Mesendoderm (in vitro differentiated cells): ENCODE data around the gene PSMG1.
"Not testable (repeated sequence)": the region's sequence is repeated elsewhere in the genome, so short reads cannot be mapped to it uniquely, and the experiment has no call there.

ENCODE experiments used
- DNase-seq: peaks from one replicate; pipeline ENCODE4 v3.0.0; 2013
- H2AK5ac ChIP-seq: 2 replicates; pipeline ENCODE4 v1.6.1; 2013; ENCODE audit warnings: low read length, inconsistent platforms
- H2BK120ac ChIP-seq: 2 replicates; pipeline ENCODE4 v1.6.1; 2013; ENCODE audit warnings: low read depth, mild to moderate bottlenecking, low read length, moderate library complexity, mixed read lengths
- H2BK15ac ChIP-seq: replicated peaks from 2 replicates; pipeline ENCODE4 v1.6.1; 2013; ENCODE audit warnings: low read depth, mild to moderate bottlenecking, moderate library complexity
- H2BK5ac ChIP-seq: 2 replicates; pipeline ENCODE4 v1.6.1; 2013; ENCODE audit warnings: low read length, inconsistent platforms
- H3K18ac ChIP-seq: 2 replicates; pipeline ENCODE4 v1.6.1; 2013; ENCODE audit warnings: mild to moderate bottlenecking, low read length, mixed read lengths
- H3K23ac ChIP-seq: one replicate; pipeline ENCODE4 v1.6.1; 2013; ENCODE audit warnings: low read length
- H3K27ac ChIP-seq: 2 replicates; pipeline ENCODE4 v1.5.1; 2013; ENCODE audit warnings: low read depth, mild to moderate bottlenecking, inconsistent platforms, low read length, moderate library complexity
- H3K27me3 ChIP-seq: 2 replicates; pipeline ENCODE4 v1.6.1; 2013; ENCODE audit warnings: low read length, control low read depth, mild to moderate bottlenecking, inconsistent platforms; ENCODE audit not compliant: insufficient read depth, poor library complexity
- H3K36me3 ChIP-seq: 2 replicates; pipeline ENCODE4 v1.6.1; 2013; ENCODE audit warnings: low read length, inconsistent platforms; ENCODE audit not compliant: control insufficient read depth, insufficient read depth
- H3K4ac ChIP-seq: one replicate; pipeline ENCODE4 v1.6.1; 2013; ENCODE audit warnings: low read depth, mild to moderate bottlenecking, low read length, moderate library complexity
- H3K4me1 ChIP-seq: 2 replicates; pipeline ENCODE4 v1.6.1; 2013; ENCODE audit warnings: low read depth, low read length, inconsistent platforms; ENCODE audit not compliant: control insufficient read depth
- H3K4me2 ChIP-seq: 2 replicates; pipeline ENCODE4 v1.6.1; 2013; ENCODE audit warnings: low read length
- H3K4me3 ChIP-seq: 2 replicates; pipeline ENCODE4 v1.5.1; 2013; ENCODE audit warnings: mild to moderate bottlenecking, low read length
- H3K56ac ChIP-seq: one replicate; pipeline ENCODE4 v1.6.1; 2013; ENCODE audit warnings: low read length
- H3K79me1 ChIP-seq: 2 replicates; pipeline ENCODE4 v1.6.1; 2013; ENCODE audit warnings: low read length, inconsistent platforms
- H3K79me2 ChIP-seq: 2 replicates; pipeline ENCODE4 v1.6.1; 2013; ENCODE audit warnings: mild to moderate bottlenecking, low read length; ENCODE audit not compliant: control insufficient read depth, insufficient read depth
- H3K9ac ChIP-seq: 2 replicates; pipeline ENCODE4 v1.6.1; 2013; ENCODE audit warnings: low read length, inconsistent platforms
- H4K5ac ChIP-seq: one replicate; pipeline ENCODE4 v1.6.1; 2013; ENCODE audit warnings: low read length
- H4K8ac ChIP-seq: one replicate; pipeline ENCODE4 v1.6.1; 2013; ENCODE audit warnings: low read depth, mild to moderate bottlenecking, control low read depth, low read length, moderate library complexity
- WGBS: extraction: QIAGEN DNeasy Blood & Tissue Kit; methylation state at CpG from one replicate; pipeline ENCODE4 v1.1.7; 2013; ENCODE audit warnings: low lambda C conversion rate, missing lambda C conversion rate; ENCODE audit not compliant: insufficient coverage; ENCODE audit errors: extremely low coverage; 5-methylcytosine and 5-hydroxymethylcytosine counted together

Gene PSMG1

DNA sequence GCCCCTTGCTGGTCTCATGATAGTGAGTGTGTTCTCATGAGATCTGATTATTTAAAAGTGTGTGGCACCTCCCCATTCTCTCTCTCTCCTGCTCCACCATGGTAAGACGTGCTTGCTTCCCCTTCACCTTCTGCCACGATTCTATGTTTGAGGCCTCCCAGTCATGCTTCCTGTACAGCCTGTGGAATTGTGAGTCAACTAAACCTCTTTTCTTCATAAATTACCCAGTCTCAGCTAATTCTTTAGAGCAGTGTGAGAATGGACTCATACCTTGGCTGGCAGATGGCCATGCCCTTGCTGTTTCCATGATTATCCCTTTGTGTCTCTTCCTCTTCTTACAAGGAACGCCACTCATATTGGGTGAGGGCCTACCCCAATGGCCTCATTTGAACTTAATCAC is 40.3 kb downstream of the PSMG1 start:
- no peaks in the 10 kb centered on the region for H3K27me3 ChIP-seq
- H3K36me3 ChIP-seq: no peaks in the 10 kb centered on the region
- no CpG with 5 or more reads among the region's 3 CpGs for WGBS
- no peak overlapping the region for H3K4me2 ChIP-seq
- no peak overlapping the region for H3K4ac ChIP-seq
- no peak overlapping the region for H4K8ac ChIP-seq
- H3K4me3 ChIP-seq: no peak overlapping the region
- no peak overlapping the region for H3K56ac ChIP-seq
- no peak overlapping the region for H2AK5ac ChIP-seq
- no peak for DNase-seq
- no peak overlapping the region for H3K27ac ChIP-seq
- H3K79me2 ChIP-seq: no peaks in the 10 kb centered on the region
- no peak overlapping the region for H2BK120ac ChIP-seq
- H3K4me1 ChIP-seq: no peaks in the 10 kb centered on the region
- no peak overlapping the region for H2BK5ac ChIP-seq
- H3K23ac ChIP-seq: no peak overlapping the region
- H3K18ac ChIP-seq: no peak overlapping the region
- H3K79me1 ChIP-seq: no peaks in the 10 kb centered on the region
- no peak overlapping the region for H2BK15ac ChIP-seq
- no peak overlapping the region for H4K5ac ChIP-seq
- H3K9ac ChIP-seq: no peak overlapping the region

GRCh38 chr21:39141502-39141901 is 41.7 kb downstream of the PSMG1 start:
- no peak overlapping the region for H3K18ac ChIP-seq
- no peak overlapping the region for H4K5ac ChIP-seq
- no peak overlapping the region for H4K8ac ChIP-seq
- no peaks in the 10 kb centered on the region for H3K4me1 ChIP-seq
- no peaks in the 10 kb centered on the region for H3K36me3 ChIP-seq
- no peak overlapping the region for H3K27ac ChIP-seq
- no peak overlapping the region for H2AK5ac ChIP-seq
- no peaks in the 10 kb centered on the region for H3K27me3 ChIP-seq
- H3K4me3 ChIP-seq: no peak overlapping the region
- no CpG with 5 or more reads among the region's 3 CpGs for WGBS
- no peak overlapping the region for H3K23ac ChIP-seq
- no peak overlapping the region for H2BK120ac ChIP-seq
- DNase-seq: no peak
- H3K4me2 ChIP-seq: no peak overlapping the region
- H3K79me2 ChIP-seq: no peaks in the 10 kb centered on the region
- H3K56ac ChIP-seq: no peak overlapping the region
- no peaks in the 10 kb centered on the region for H3K79me1 ChIP-seq
- H2BK5ac ChIP-seq: no peak overlapping the region
- no peak overlapping the region for H2BK15ac ChIP-seq
- H3K4ac ChIP-seq: no peak overlapping the region
- no peak overlapping the region for H3K9ac ChIP-seq

DNA sequence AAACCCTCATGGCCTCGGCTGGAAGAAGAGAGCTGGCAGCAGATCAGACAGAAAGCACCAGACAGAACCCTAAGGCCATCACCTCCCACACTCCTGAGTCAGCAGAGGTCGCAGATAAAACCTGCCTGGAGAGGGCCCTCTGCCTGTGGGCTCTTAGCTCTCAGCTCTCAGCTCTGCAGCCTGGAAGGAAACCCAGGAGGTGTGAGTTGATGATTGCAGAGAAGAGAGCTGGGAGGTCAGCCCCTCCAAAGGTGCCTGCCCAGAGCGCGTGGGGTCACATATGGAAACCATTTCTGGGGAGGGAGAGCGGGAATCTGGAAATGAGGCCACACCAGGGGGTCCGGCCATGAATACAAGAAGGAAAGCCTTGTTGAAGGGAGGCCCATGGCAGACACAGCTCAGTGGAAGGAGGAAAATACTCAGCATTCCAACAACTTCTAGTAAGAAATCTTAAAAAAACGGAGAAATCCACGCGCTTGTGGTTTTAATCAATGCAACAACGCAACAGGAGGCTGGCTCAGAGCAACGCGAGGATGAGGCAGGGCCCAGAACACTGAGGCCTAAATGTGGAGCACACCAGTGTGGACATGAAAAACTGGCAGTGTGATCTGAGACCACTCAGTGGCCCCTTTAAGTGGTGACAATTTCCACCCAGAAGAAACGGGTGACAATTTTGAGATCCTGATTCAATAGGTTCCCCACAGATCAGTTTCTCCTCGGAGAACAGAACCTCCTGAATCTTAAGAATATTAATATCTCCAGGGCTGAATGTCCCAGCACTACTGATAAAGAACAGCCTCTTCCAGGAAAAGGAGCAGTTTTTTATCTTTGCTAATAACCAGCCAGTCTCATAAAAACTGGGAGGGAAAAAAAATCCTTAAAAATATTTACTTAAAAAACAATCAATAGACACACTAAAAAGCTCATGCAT is 45.7 kb downstream of the PSMG1 start:
- no CpG with 5 or more reads among the region's 14 CpGs for WGBS
- no peak overlapping the region for H3K9ac ChIP-seq
- no peak overlapping the region for H2BK120ac ChIP-seq
- H3K4me3 ChIP-seq: no peak overlapping the region
- H3K36me3 ChIP-seq: no peaks in the 10 kb centered on the region
- no peaks in the 10 kb centered on the region for H3K27me3 ChIP-seq
- H3K4me1 ChIP-seq: no peaks in the 10 kb centered on the region
- no peak overlapping the region for H4K5ac ChIP-seq
- DNase-seq: peak; percentile 90
- no peaks in the 10 kb centered on the region for H3K79me1 ChIP-seq
- no peak overlapping the region for H2AK5ac ChIP-seq
- peak overlapping the region; percentile 3 for H2BK5ac ChIP-seq
- no peak overlapping the region for H3K4me2 ChIP-seq
- no peak overlapping the region for H2BK15ac ChIP-seq
- no peak overlapping the region for H4K8ac ChIP-seq
- H3K4ac ChIP-seq: no peak overlapping the region
- H3K79me2 ChIP-seq: no peaks in the 10 kb centered on the region
- peak overlapping the region; percentile 46 for H3K18ac ChIP-seq
- H3K27ac ChIP-seq: peak overlapping the region; percentile 1
- peak overlapping the region; percentile 45 for H3K56ac ChIP-seq
- H3K23ac ChIP-seq: no peak overlapping the region

DNA sequence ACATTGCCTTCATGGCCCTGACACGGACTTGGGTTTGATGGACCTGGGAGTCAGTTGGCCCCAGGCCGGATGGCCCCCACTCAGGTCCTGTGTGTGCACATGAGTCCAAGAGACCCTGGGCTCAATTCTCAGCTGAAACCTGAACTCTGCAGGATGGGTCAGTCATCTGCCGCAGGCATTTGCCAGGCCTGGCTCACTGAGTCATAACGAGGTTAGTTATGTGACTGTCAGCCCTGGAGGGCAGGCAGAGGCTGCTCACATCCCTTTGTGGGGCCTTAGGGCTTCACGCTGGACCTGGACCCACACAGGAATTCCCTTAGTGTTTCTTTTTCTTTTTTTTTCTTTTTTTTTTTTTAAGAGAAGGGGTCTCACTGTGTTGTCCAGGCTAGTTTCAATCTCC is 46.5 kb downstream of the PSMG1 start:
- H4K5ac ChIP-seq: no peak overlapping the region
- no peak overlapping the region for H2BK5ac ChIP-seq
- no peak overlapping the region for H2BK15ac ChIP-seq
- no peak overlapping the region for H2AK5ac ChIP-seq
- H3K27me3 ChIP-seq: no peaks in the 10 kb centered on the region
- H3K79me2 ChIP-seq: no peaks in the 10 kb centered on the region
- DNase-seq: no peak
- no peak overlapping the region for H3K56ac ChIP-seq
- H3K23ac ChIP-seq: no peak overlapping the region
- no peak overlapping the region for H3K4ac ChIP-seq
- H2BK120ac ChIP-seq: no peak overlapping the region
- H3K4me1 ChIP-seq: no peaks in the 10 kb centered on the region
- no peak overlapping the region for H3K9ac ChIP-seq
- no peak overlapping the region for H3K18ac ChIP-seq
- H3K36me3 ChIP-seq: no peaks in the 10 kb centered on the region
- H4K8ac ChIP-seq: no peak overlapping the region
- no peak overlapping the region for H3K4me3 ChIP-seq
- no peaks in the 10 kb centered on the region for H3K79me1 ChIP-seq
- H3K27ac ChIP-seq: no peak overlapping the region
- no peak overlapping the region for H3K4me2 ChIP-seq
- WGBS: no CpG with 5 or more reads among the region's 5 CpGs

DNA sequence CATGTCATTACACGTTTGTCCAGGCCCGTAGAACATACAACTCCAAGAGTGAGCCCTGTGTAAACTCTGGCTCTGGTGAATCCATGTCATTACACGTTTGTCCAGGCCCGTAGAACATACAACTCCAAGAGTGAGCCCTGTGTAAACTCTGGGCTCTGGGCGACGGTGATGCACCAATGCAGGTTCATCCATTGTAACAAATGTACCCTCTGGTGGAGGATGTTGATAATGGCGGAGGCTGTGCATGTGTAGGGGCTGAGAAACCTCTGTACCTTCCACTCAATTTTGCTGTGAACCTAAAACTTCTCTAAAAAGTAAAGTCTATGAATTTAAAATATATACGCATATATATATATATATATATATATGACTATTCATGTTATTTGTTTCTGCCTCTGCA is 47.1 kb downstream of the PSMG1 start:
- H2AK5ac ChIP-seq, H3K4ac ChIP-seq, H2BK5ac ChIP-seq, H4K5ac ChIP-seq, H3K27ac ChIP-seq, H3K4me1 ChIP-seq, H3K27me3 ChIP-seq, H3K9ac ChIP-seq, H4K8ac ChIP-seq, H3K4me3 ChIP-seq, H3K4me2 ChIP-seq, H2BK120ac ChIP-seq, H2BK15ac ChIP-seq, H3K79me1 ChIP-seq, H3K56ac ChIP-seq, H3K23ac ChIP-seq, H3K18ac ChIP-seq, H3K36me3 ChIP-seq, H3K79me2 ChIP-seq: not testable (repeated sequence)
- DNase-seq: peak; percentile 32
- no CpG with 5 or more reads among the region's 8 CpGs for WGBS
